K562 (cell line): ENCODE data around the gene PKHD1. TPM values are rescaled to one million over a fixed set of nuclear protein-coding genes. Genes with fewer than 3 reads are reported as not detected.

Experiments
- ATAC-seq: fragments of 200-7000 bp; cut with Tn5 transposase; 3 replicates; pipeline ENCODE4 v1.9.1; 2020; ENCODE audit warnings: moderate library complexity
- BruUV-seq: library from RNA; stranded (reverse); fragments of 400-500 nt; replicated peaks from 2 replicates; lab custom pipeline; 2021; lab: Mats Ljungman, UMichigan
- CTCF ChIA-PET: fragments of 300-600 bp; formaldehyde crosslinking; extraction: SDS; loops from one replicate; lab custom pipeline; 2021; ENCODE audit warnings: low intra/inter-chr PET ratio; lab: Yijun Ruan, JAX
- POLR2A ChIA-PET: fragments of 300-600, 350-650 bp; sonication (Branson Sonifier 250); formaldehyde crosslinking; extraction: SDS; loops from one replicate; lab custom pipeline; 2021; ENCODE audit warnings: antibody characterized with exemption, inconsistent platforms; lab: Yijun Ruan, JAX
- DNase-seq, 4 experiments: peaks; one replicate each; pipeline versions ENCODE4 v3.0.0 to v3.0.0-alpha.2; 2011 to 2018; ENCODE audit warnings: low spot score in 3 of 4, mixed read lengths in 3 of 4; ENCODE audit errors: extremely low read depth in 1 of 4
- FAIRE-seq: peaks from 2 replicates; lab custom pipeline; 2011; peaks lifted over from hg19 to GRCh38; lab: Jason Lieb, UNC
- H2AFZ ChIP-seq: 2 replicates; pipeline ENCODE4 v1.6.0; 2011; ENCODE audit warnings: low read depth, low read length, control low read depth, inconsistent platforms
- H3K27ac ChIP-seq: fragments of 200-600 bp; 3 replicates; pipeline ENCODE4 v1.8.0; 2011; ENCODE audit warnings: low read depth, mild to moderate bottlenecking, control low read depth, inconsistent platforms, low read length, moderate library complexity, mixed read lengths; ENCODE audit errors: extremely low read depth
- H3K27me3 ChIP-seq, 2 experiments: fragments of 300-600 bp in 1 of 2; 2 replicates in 1 of 2; 3 replicates in 1 of 2; pipeline versions ENCODE4 v1.6.0 to v1.8.0; 2011; ENCODE audit warnings: inconsistent platforms in 2 of 2, low read length in 2 of 2, mild to moderate bottlenecking in 1 of 2, mixed read lengths in 1 of 2, moderate library complexity in 1 of 2; ENCODE audit not compliant: control insufficient read depth in 2 of 2, insufficient read depth in 2 of 2
- H3K36me3 ChIP-seq: fragments of 300-600 bp; 3 replicates; pipeline ENCODE4 v1.8.0; 2011; ENCODE audit warnings: mild to moderate bottlenecking, low read length, inconsistent platforms; ENCODE audit not compliant: control insufficient read depth, insufficient read depth
- H3K4me1 ChIP-seq, 2 experiments: fragments of 200-600 bp in 1 of 2; replicated peaks in 1 of 2; 2 replicates in 1 of 2; 3 replicates in 1 of 2; pipeline versions ENCODE4 v1.5.1 to v1.8.0; 2011; ENCODE audit warnings: inconsistent platforms in 2 of 2, low read length in 2 of 2, mild to moderate bottlenecking in 1 of 2, mixed read lengths in 1 of 2, moderate library complexity in 1 of 2; ENCODE audit not compliant: control insufficient read depth in 2 of 2, insufficient read depth in 2 of 2
- H3K4me2 ChIP-seq: 2 replicates; pipeline ENCODE4 v1.6.1; 2011; ENCODE audit warnings: low read length, control low read depth, inconsistent platforms, mixed read lengths; ENCODE audit not compliant: insufficient read depth
- H3K4me3 ChIP-seq: fragments of 200-600 bp; sonication (generic), shearing (Covaris generic); 2 replicates; pipeline ENCODE4 v1.5.1; 2016; ENCODE audit warnings: control low read depth, inconsistent platforms
- H3K79me2 ChIP-seq: fragments of 200-600 bp; 3 replicates; pipeline ENCODE4 v1.8.0; 2011; ENCODE audit warnings: low read length, inconsistent platforms; ENCODE audit not compliant: control insufficient read depth, insufficient read depth
- H3K9ac ChIP-seq, 2 experiments: 2 replicates each; pipeline versions ENCODE4 v1.6.0 to v1.6.1; 2011; ENCODE audit warnings: low read depth in 2 of 2, low read length in 2 of 2, control low read depth in 1 of 2, inconsistent platforms in 1 of 2, mild to moderate bottlenecking in 1 of 2, mixed read lengths in 1 of 2; ENCODE audit not compliant: insufficient read depth in 1 of 2
- H3K9me1 ChIP-seq: one replicate; pipeline ENCODE4 v1.6.0; 2011; ENCODE audit warnings: inconsistent platforms, mild to moderate bottlenecking, low read length, moderate library complexity; ENCODE audit not compliant: control insufficient read depth, insufficient read depth
- H3K9me3 ChIP-seq: replicated peaks from 2 replicates; pipeline ENCODE4 v1.5.1; 2011; ENCODE audit warnings: low read depth, low read length, inconsistent platforms; ENCODE audit not compliant: control insufficient read depth, insufficient read depth
- H4K20me1 ChIP-seq: replicated peaks from 2 replicates; pipeline ENCODE4 v1.6.1; 2011; ENCODE audit warnings: low read length, inconsistent platforms, mixed read lengths; ENCODE audit not compliant: control insufficient read depth, insufficient read depth
- CBFB ChIP-seq: sonication (generic); formaldehyde crosslinking; IDR thresholded peaks from 2 replicates; pipeline ENCODE4 v1.4.0; 2020; ENCODE audit warnings: mild to moderate bottlenecking, missing genetic modification reagents
- DPF2 ChIP-seq: fragments of 450-650 bp; IDR thresholded peaks from 2 replicates; pipeline ENCODE4 v1.6.1; 2016
- KLF1 ChIP-seq: fragments of 450-650 bp; IDR thresholded peaks from 2 replicates; pipeline ENCODE4 v1.6.1; 2016; ENCODE audit warnings: missing genetic modification characterization, missing compliant biosample characterization
- TAF1 ChIP-seq: IDR thresholded peaks from 2 replicates; pipeline ENCODE4 v1.6.1; 2011; ENCODE audit warnings: mild to moderate bottlenecking, low read length, moderate library complexity; ENCODE audit not compliant: insufficient read depth, control insufficient read depth, severe bottlenecking; ENCODE audit errors: extremely low read depth
- ZBTB2 ChIP-seq: fragments of 450-650 bp; IDR thresholded peaks from 2 replicates; pipeline ENCODE4 v1.6.1; 2016; ENCODE audit warnings: antibody characterized with exemption
- ZEB2 ChIP-seq: fragments of 450-650 bp; IDR thresholded peaks from 2 replicates; pipeline ENCODE4 v1.6.1; 2016
- ZNF140 ChIP-seq: fragments of 250-450 bp; sonication (Bioruptor Pico); IDR thresholded peaks from 2 replicates; pipeline ENCODE4 v1.8.0; 2021; ENCODE audit warnings: moderate library complexity, mild to moderate bottlenecking, inconsistent platforms
- ZNF592 ChIP-seq: fragments of 450-650 bp; IDR thresholded peaks from 2 replicates; pipeline ENCODE4 v1.6.1; 2017; ENCODE audit warnings: antibody characterized with exemption, mild to moderate bottlenecking
- ZNF639 ChIP-seq, 2 experiments: fragments of 200-800 bp in 1 of 2; sonication (Bioruptor generic) in 1 of 2; sonication (generic) in 1 of 2; formaldehyde crosslinking in 1 of 2; IDR thresholded peaks in 1 of 2; conservative IDR thresholded peaks in 1 of 2; 2 replicates each; pipeline versions ENCODE4 v1.5.0 to v1.6.1; 2016 to 2020; ENCODE audit warnings: missing compliant biosample characterization in 1 of 2, missing genetic modification characterization in 1 of 2, missing genetic modification reagents in 1 of 2
- WGBS: fragments of 100-300 bp; shearing (Covaris generic); methylation state at CpG from one replicate; pipeline ENCODE4 v1.1.6; 2016; ENCODE audit warnings: low coverage, mixed read lengths; ENCODE audit not compliant: insufficient coverage; ENCODE audit errors: missing lambda C conversion rate; 5-methylcytosine and 5-hydroxymethylcytosine counted together
- in situ Hi-C: fragments of 300-500 bp; cut with MboI; formaldehyde crosslinking; loops from 4 replicates; pipeline ENCODE4 v1.15.0; 2018; ENCODE audit warnings: inconsistent platforms, mixed read lengths
- intact Hi-C: fragments of 100-400 bp; cut with micrococcal nuclease; formaldehyde crosslinking; loops from 2 replicates; pipeline ENCODE4 v1.14.2; 2022
- polyA plus RNA-seq, 8 experiments: library from polyadenylated mRNA; depleted of rRNA in 4 of 8; stranded (reverse) in 5 of 8; unstranded in 3 of 8; fragments of >200 nt; fragmentation: Nextera tagmentation in 2 of 8; fragmentation: Illumina TruSeq in 1 of 8; extraction: Ambion mirVana in 2 of 8; extraction: Trizol in 1 of 8; gene quantifications; 2 replicates each; pipeline versions ENCODE4 v1.2.1 to v1.2.3, GENCODE V29; 2011 to 2014; ENCODE audit warnings: inconsistent platforms in 1 of 8, missing spikeins in 1 of 8
- total RNA-seq, 7 experiments: library from RNA; depleted of rRNA in 6 of 7; stranded (reverse); fragments of >200 nt in 6 of 7; fragmentation: Illumina TruSeq in 2 of 7; extraction: Trizol in 2 of 7; gene quantifications; 2 replicates each; pipeline versions ENCODE4 v1.2.1 to v1.2.3, GENCODE V29; 2011 to 2021; ENCODE audit warnings: low replicate concordance in 1 of 7

The PKHD1 gene
- total and polyA plus RNA-seq, 9 of the 15 experiments (the other 6 are each of a cell fraction or from before 2014, with no cell fraction given) = 0.01 to 0.04 (median 0.01) TPM; not detected in 6

- Histone ChIP-seq H3K36me3 (no peaks in the 10 kb centered on the region), H3K9ac (no peak overlapping the region), H3K9me3 (no peaks in the 10 kb centered on the region), H3K4me3 (no peak overlapping the region), H3K27me3 (no peaks in the 10 kb centered on the region), H4K20me1 (no peaks in the 10 kb centered on the region), H3K4me2 (no peak overlapping the region), H2AFZ (no peak overlapping the region), H3K4me1 (no peaks in the 10 kb centered on the region), H3K27ac (no peak overlapping the region), H3K79me2 (no peaks in the 10 kb centered on the region), H3K9me1 (no peaks in the 10 kb centered on the region)
- WGBS = 0% methylated on average over 4 of the region's 4 CpGs
- no peak for FAIRE-seq
- no TSS peak for BruUV-seq
- intact Hi-C loops (no loop called here), in situ Hi-C loops (no loop called here)
- ChIA-PET POLR2A (no interaction called here), CTCF (no interaction called here)
- no peak for DNase-seq
- ATAC-seq = no peak
- TF ChIP-seq ZNF639 (CRISPR knock-in tag; conservative IDR thresholded peaks at IDR 0.05 in 1 of 2, IDR thresholded peaks at IDR 0.05 in 1 of 2) (no peak), CBFB (CRISPR knock-in tag) (no peak)
These were observed 457.4 kb downstream of the PKHD1 start for GRCh38 chr6:51630011-51630410.

GRCh38 chr6:51626391-51626790, 461.0 kb downstream of the PKHD1 start:
- H3K4me1 ChIP-seq = no peaks in the 10 kb centered on the region
- ChIA-PET CTCF (no interaction called here), POLR2A (interaction anchor here (0.5 kb wide), 1 partner anchor 407 kb away, joined by 3 read pairs; no protein-coding TSS in a partner anchor)
- WGBS = 6% methylated on average over 1 of the region's 1 CpG
- no peaks in the 10 kb centered on the region for H3K36me3 ChIP-seq
- intact Hi-C loops = no loop called here
- H3K9ac ChIP-seq = no peak overlapping the region
- no peak overlapping the region for H2AFZ ChIP-seq
- no peak overlapping the region for H3K27ac ChIP-seq
- ATAC-seq (no peak), FAIRE-seq (no peak), DNase-seq (no peak)
- BruUV-seq = no TSS peak
- in situ Hi-C loops = no loop called here
- no peaks in the 10 kb centered on the region for H3K9me1 ChIP-seq
- no peaks in the 10 kb centered on the region for H3K9me3 ChIP-seq
- no peak overlapping the region for H3K4me3 ChIP-seq
- H3K27me3 ChIP-seq = no peaks in the 10 kb centered on the region
- H4K20me1 ChIP-seq = no peaks in the 10 kb centered on the region
- H3K79me2 ChIP-seq = no peaks in the 10 kb centered on the region
- H3K4me2 ChIP-seq = no peak overlapping the region
- no peak for TF ChIP-seq DPF2
- no peak for TF ChIP-seq ZEB2
- no peak for TF ChIP-seq KLF1 (tag)
- TF ChIP-seq ZBTB2 = no peak
- no peak for TF ChIP-seq ZNF140 (CRISPR knock-in tag)
- TF ChIP-seq TAF1 = no peak
- no peak for TF ChIP-seq ZNF592
